A673 (cell line): Measurements from ENCODE around the gene SLC25A13. TPM values are rescaled to one million over a fixed set of nuclear protein-coding genes. Genes with fewer than 3 reads are reported as not detected.
"Not testable (repeated sequence)": the region's sequence is repeated elsewhere in the genome, so short reads cannot be mapped to it uniquely, and the experiment has no call there.

Experiments used
- BruUV-seq: library from RNA; stranded (reverse); fragments of 400-500 nt; replicated peaks from 2 replicates; lab custom pipeline; 2021; lab: Mats Ljungman, UMichigan
- CTCF ChIA-PET: fragments of 300-600 bp; sonication (Branson Sonifier 250); formaldehyde crosslinking; loops from one replicate; lab custom pipeline; 2022; ENCODE audit warnings: antibody characterized with exemption; lab: Charles Lee
- POLR2A ChIA-PET: fragments of 300-600 bp; sonication (Branson Sonifier 250); formaldehyde crosslinking; loops from one replicate; lab custom pipeline; 2022; ENCODE audit warnings: antibody characterized with exemption; ENCODE audit not compliant: low non-redundant PET; lab: Charles Lee
- DNase-seq: peaks from one replicate; pipeline ENCODE4 v3.0.0-alpha.2; 2015; ENCODE audit warnings: low spot score
- H3K27ac ChIP-seq: fragments of 200-600 bp; sonication (generic); 2 replicates; pipeline ENCODE4 v1.5.1; 2016; ENCODE audit warnings: mixed run types, low read depth, mild to moderate bottlenecking, mixed read lengths, antibody characterized with exemption, low read length; ENCODE audit not compliant: poor library complexity, severe bottlenecking
- H3K27me3 ChIP-seq: fragments of 200-600 bp; sonication (generic); replicated peaks from 2 replicates; pipeline ENCODE4 v1.6.1; 2017; ENCODE audit warnings: mixed run types, low read depth, mild to moderate bottlenecking, mixed read lengths, antibody characterized with exemption, low read length; ENCODE audit not compliant: insufficient read depth, poor library complexity
- H3K36me3 ChIP-seq: fragments of 200-600 bp; sonication (generic); 2 replicates; pipeline ENCODE4 v1.6.1; 2016; ENCODE audit warnings: mixed run types, mild to moderate bottlenecking, mixed read lengths, antibody characterized with exemption, low read length; ENCODE audit not compliant: insufficient read depth, poor library complexity, severe bottlenecking
- H3K4me1 ChIP-seq: fragments of 200-600 bp; sonication (generic); 2 replicates; pipeline ENCODE4 v1.6.1; 2017; ENCODE audit warnings: mixed run types, mild to moderate bottlenecking, mixed read lengths, antibody characterized with exemption, low read length; ENCODE audit not compliant: insufficient read depth, poor library complexity, severe bottlenecking
- H3K4me3 ChIP-seq: fragments of 200-600 bp; sonication (generic); 2 replicates; pipeline ENCODE4 v1.5.1; 2016; ENCODE audit warnings: low read depth, mixed run types, mild to moderate bottlenecking, mixed read lengths, low read length; ENCODE audit not compliant: poor library complexity, severe bottlenecking
- H3K9me3 ChIP-seq: fragments of 200-600 bp; sonication (generic); 2 replicates; pipeline ENCODE4 v1.6.1; 2016; ENCODE audit warnings: mixed run types, low read depth, mild to moderate bottlenecking, mixed read lengths, antibody characterized with exemption, low read length; ENCODE audit not compliant: poor library complexity, severe bottlenecking
- EZH2 ChIP-seq: fragments of 200-600 bp; sonication (generic); IDR thresholded peaks from 2 replicates; pipeline ENCODE4 v1.6.1; 2017; ENCODE audit warnings: borderline replicate concordance, low read depth, mild to moderate bottlenecking, mixed read lengths, antibody characterized with exemption, low read length; ENCODE audit not compliant: poor library complexity, severe bottlenecking
- intact Hi-C: fragments of 100-400 bp; cut with micrococcal nuclease; formaldehyde crosslinking; loops from one replicate; pipeline ENCODE4 v1.10.0; 2022; ENCODE audit not compliant: unreplicated experiment
- total RNA-seq: library from RNA; stranded (reverse); gene quantifications from 2 replicates; pipeline ENCODE4 v1.2.3, GENCODE V29; 2021
- TF ChIP-seq, protein P1 (sequence below): fragments of 300-800, 200-600 bp; sonication (generic); conservative IDR thresholded peaks from 2 replicates; pipeline ENCODE4 v1.5.1; 2017; ENCODE audit warnings: low read depth, mild to moderate bottlenecking, antibody characterized with exemption, low read length, moderate library complexity, mixed read lengths

The SLC25A13 gene
- total RNA-seq, 1 experiment from 2014 or later = 22.7 TPM

DNA sequence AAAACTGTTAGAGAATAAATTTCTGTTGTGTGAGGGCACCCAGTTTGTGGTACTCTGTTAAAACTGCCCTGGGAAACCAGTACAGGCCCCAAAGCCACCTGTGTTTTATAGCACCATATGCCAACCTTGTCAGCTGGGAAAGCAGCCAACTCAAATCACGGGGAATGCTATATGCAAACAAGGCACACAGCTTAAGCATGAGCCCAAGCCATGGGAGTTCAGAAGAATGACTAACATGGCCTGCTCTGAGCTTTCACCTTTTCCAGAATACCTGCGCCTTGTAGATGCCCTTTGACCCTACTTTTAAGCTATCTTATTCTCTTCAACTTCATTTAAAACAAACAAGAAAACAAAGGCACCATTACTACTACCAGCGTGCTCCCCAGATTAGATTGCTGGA, 5.5 kb upstream of the SLC25A13 start:
- no peak for TF ChIP-seq EZH2
- TF ChIP-seq, protein P1, sequence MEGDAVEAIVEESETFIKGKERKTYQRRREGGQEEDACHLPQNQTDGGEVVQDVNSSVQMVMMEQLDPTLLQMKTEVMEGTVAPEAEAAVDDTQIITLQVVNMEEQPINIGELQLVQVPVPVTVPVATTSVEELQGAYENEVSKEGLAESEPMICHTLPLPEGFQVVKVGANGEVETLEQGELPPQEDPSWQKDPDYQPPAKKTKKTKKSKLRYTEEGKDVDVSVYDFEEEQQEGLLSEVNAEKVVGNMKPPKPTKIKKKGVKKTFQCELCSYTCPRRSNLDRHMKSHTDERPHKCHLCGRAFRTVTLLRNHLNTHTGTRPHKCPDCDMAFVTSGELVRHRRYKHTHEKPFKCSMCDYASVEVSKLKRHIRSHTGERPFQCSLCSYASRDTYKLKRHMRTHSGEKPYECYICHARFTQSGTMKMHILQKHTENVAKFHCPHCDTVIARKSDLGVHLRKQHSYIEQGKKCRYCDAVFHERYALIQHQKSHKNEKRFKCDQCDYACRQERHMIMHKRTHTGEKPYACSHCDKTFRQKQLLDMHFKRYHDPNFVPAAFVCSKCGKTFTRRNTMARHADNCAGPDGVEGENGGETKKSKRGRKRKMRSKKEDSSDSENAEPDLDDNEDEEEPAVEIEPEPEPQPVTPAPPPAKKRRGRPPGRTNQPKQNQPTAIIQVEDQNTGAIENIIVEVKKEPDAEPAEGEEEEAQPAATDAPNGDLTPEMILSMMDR = no peak
- ChIA-PET CTCF (no interaction called here), POLR2A (no interaction called here)
- H3K36me3 ChIP-seq = no peaks in the 10 kb centered on the region
- intact Hi-C loops = no loop called here
- DNase-seq = no peak
- peaks cover 17% of the 10 kb centered on the region for H3K4me1 ChIP-seq
- no peak overlapping the region for H3K4me3 ChIP-seq
- H3K9me3 ChIP-seq = no peaks in the 10 kb centered on the region
- H3K27me3 ChIP-seq = no peaks in the 10 kb centered on the region
- no TSS peak for BruUV-seq
- H3K27ac ChIP-seq = no peak overlapping the region

DNA sequence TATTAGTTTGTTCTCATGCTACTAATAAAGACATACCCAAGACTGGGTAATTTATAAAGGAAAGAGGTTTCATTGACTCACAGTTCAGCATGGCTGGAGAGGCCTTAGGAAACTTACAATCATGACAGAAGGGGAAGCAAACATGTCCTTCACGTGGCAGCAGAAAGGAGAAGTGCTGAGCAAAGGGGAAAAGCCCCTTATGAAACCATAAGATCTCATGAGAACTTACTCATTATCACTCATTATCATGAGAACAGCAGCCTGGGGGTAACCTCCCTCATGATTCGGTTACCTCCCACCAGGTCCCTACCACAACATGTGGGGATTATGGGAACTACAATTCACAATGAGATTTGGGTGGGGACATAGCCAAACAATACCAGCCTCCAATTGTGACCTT, 4.9 kb upstream of the SLC25A13 start:
- CTCF ChIA-PET, H3K4me3 ChIP-seq, BruUV-seq, intact Hi-C loops, POLR2A ChIA-PET, DNase-seq, H3K27ac ChIP-seq, H3K27me3 ChIP-seq, H3K36me3 ChIP-seq, H3K9me3 ChIP-seq: not testable (repeated sequence)
- peaks cover 17% of the 10 kb centered on the region for H3K4me1 ChIP-seq

DNA sequence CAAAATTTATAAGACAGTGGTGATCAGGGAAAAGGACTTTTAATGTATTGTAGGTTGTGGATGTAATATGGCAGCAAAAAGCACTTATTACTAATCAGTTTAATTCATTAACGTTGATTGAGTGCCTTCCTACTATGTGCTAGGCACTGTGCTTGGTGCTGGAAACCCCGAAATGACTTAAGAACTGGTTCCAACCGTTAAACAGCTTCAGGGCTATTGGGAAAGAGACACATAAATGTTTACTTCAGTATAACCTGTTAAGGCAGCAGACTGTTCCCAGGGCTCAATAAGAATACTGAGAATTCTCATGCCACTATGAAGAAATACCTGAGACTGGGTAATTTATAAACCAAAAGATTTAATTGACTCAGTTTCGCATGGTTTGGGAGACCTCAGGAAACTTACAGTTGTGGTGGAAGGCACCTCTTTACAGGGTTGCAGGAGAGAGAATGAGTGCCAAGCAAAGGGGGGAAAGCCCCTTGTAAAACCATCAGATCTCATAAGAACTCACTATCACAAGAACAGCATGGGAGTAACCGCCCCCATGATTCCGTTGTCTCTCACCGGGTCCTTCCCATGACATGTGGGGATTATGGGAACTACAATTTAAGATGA, 1.1 kb upstream of the SLC25A13 start:
- no peaks in the 10 kb centered on the region for H3K36me3 ChIP-seq
- CTCF ChIA-PET = no interaction called here
- POLR2A ChIA-PET = no interaction called here
- no peak overlapping the region for H3K27ac ChIP-seq
- H3K4me3 ChIP-seq = no peak overlapping the region
- intact Hi-C loops = loop anchor here (5.0 kb wide), 1 partner anchor 704 kb away; no protein-coding TSS in a partner anchor
- H3K4me1 ChIP-seq = peaks cover 4% of the 10 kb centered on the region
- TSS peak; percentile 67 for BruUV-seq
- no peaks in the 10 kb centered on the region for H3K27me3 ChIP-seq
- TF ChIP-seq, protein P1 = no peak
- no peak for TF ChIP-seq EZH2
- no peak for DNase-seq
- no peaks in the 10 kb centered on the region for H3K9me3 ChIP-seq

DNA sequence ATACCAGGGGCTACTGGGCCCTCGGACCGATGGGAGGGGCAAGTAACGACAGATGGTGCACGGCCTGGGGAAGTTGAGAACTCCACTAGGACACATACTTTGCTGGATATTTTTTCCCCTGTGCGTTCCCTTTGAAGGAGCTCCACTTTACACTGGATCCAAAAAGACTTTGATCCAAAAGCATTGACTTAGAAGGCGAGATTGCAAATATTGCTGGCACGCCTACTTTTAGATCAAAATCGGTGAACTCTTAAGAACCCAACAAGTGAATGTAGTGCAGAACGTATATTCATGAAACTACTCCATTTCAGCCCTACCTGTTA, 436 bp upstream of the SLC25A13 start:
- Histone ChIP-seq H3K4me1 (peaks cover 4% of the 10 kb centered on the region), H3K9me3 (no peaks in the 10 kb centered on the region), H3K4me3 (peak overlapping the region; percentile 80), H3K27me3 (no peaks in the 10 kb centered on the region), H3K27ac (peak overlapping the region; percentile 94), H3K36me3 (no peaks in the 10 kb centered on the region)
- BruUV-seq = no TSS peak
- DNase-seq = no peak
- TF ChIP-seq, protein P1 = no peak
- TF ChIP-seq EZH2 = no peak
- POLR2A ChIA-PET = no interaction called here
- CTCF ChIA-PET = no interaction called here
- intact Hi-C loops = loop anchor here (5.0 kb wide), 1 partner anchor 705 kb away; no protein-coding TSS in a partner anchor
